ENCODE data around the gene FOXN4. TPM values are rescaled to one million over a fixed set of nuclear protein-coding genes. Genes with fewer than 3 reads are reported as not detected.

Gene FOXN4
- total RNA-seq, 1 experiment from 2014 or later: 0.52 TPM

- TF ChIP-seq FOSL1 (IDR thresholded peaks at IDR 0.05; ENCODE audit: low read depth) (no peak), RAD21 (IDR thresholded peaks at IDR 0.05; ENCODE audit: low read depth) (no peak), EZH2phosphoT487 (IDR thresholded peaks at IDR 0.05; ENCODE audit: borderline replicate concordance) (no peak), ZNF274 (IDR thresholded peaks at IDR 0.05; ENCODE audit: low read depth, low read length) (no peak), ZFX (IDR thresholded peaks at IDR 0.05) (peak; percentile 28; the same call in 1 of the 2 replicates), EGR1 (IDR thresholded peaks at IDR 0.05; ENCODE audit: low read depth) (no peak), EZH2 (IDR thresholded peaks at IDR 0.05) (no peak)
Observed at GRCh38 chr12:109309381-109310246, 530 bp upstream of the FOXN4 start (continued).

DNA sequence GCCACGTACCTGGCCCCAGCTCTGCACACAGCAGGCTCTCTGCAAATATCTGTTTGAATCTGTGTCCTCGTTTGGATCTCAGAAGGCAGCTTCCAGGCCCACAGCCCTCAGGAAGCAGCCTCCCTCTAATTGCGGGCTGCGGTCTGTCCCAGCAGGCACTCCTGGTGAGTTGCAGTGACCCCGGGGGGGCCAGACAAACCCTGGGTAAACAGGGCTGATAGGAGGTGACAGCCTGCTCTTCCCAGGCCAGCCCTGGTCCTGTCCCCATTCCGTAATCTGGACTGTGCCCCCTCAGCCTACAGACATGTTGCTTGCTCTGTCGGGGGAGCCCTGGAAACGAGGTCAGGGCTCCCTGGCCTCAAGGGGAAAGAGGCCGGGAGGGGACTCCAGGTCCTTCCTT, 2.0 kb downstream of the FOXN4 start:
- H3K9me2 ChIP-seq (ENCODE audit: insufficient read depth): no peaks in the 10 kb centered on the region
- no TSS peak for BruUV-seq (replicated peaks)
- H3K9ac ChIP-seq (ENCODE audit: low read length): no peak overlapping the region
- ATAC-seq: no peak
- H3K4me3 ChIP-seq (replicated peaks in 1 of 2; ENCODE audit: low read depth in 1 of 2, low read length in 2 of 2): no peak overlapping the region
- no peak overlapping the region for H2AFZ ChIP-seq (ENCODE audit: low read depth, low read length, poor library complexity, severe bottlenecking)
- H3K27me3 ChIP-seq (ENCODE audit: insufficient read depth, low read length): peaks cover 15% of the 10 kb centered on the region; the same call in 1 of the 2 replicates
- ChIA-PET CTCF (no interaction called here), POLR2A (no interaction called here), RAD21 (ENCODE audit: low non-redundant PET in 1 of 2, low total read pairs in 2 of 2, uncharacterized antibody in 2 of 2, unreplicated experiment in 2 of 2) (no interaction called here)
- no peak for DNase-seq (ENCODE audit: low read depth, low spot score)
- H4K20me1 ChIP-seq (ENCODE audit: insufficient read depth): no peaks in the 10 kb centered on the region
- intact Hi-C loops (cut with micrococcal nuclease): no loop called here
- H3K27ac ChIP-seq (ENCODE audit: low read depth, low read length): no peak overlapping the region
- no peaks in the 10 kb centered on the region for H3K36me3 ChIP-seq (ENCODE audit: control insufficient read depth in 1 of 2, insufficient read depth in 2 of 2, low read length in 2 of 2)
- H3K79me2 ChIP-seq (ENCODE audit: insufficient read depth, low read length): no peaks in the 10 kb centered on the region
- H3K4me1 ChIP-seq (ENCODE audit: control insufficient read depth in 1 of 2, insufficient read depth in 2 of 2, low read length in 2 of 2): peaks cover 2 to 17% of the 10 kb centered on the region in 2 experiments; a peak in 3 of 4 replicates
- H3K4me2 ChIP-seq (ENCODE audit: low read length): no peak overlapping the region
- no peaks in the 10 kb centered on the region for H3K9me3 ChIP-seq (ENCODE audit: control insufficient read depth in 1 of 2, insufficient read depth in 1 of 2, low read depth in 1 of 2, low read length in 2 of 2)
- TF ChIP-seq POLR2AphosphoS5 (IDR thresholded peaks at IDR 0.05; ENCODE audit: low read depth, low read length) (no peak), ZBTB33 (IDR thresholded peaks at IDR 0.05; ENCODE audit: extremely low read depth, insufficient replicate concordance, low read length) (no peak), EZH2phosphoT487 (IDR thresholded peaks at IDR 0.05; ENCODE audit: borderline replicate concordance) (no peak), CEBPB (IDR thresholded peaks at IDR 0.05; ENCODE audit: low read depth) (no peak), CTCF (IDR thresholded peaks at IDR 0.05 in 2 of 3, conservative IDR thresholded peaks at IDR 0.05 in 1 of 3; ENCODE audit: borderline replicate concordance in 1 of 3, insufficient read depth in 1 of 3, low read depth in 2 of 3, low read length in 2 of 3) (no peak), SIN3A (IDR thresholded peaks at IDR 0.05; ENCODE audit: low read depth) (no peak), ELF1 (IDR thresholded peaks at IDR 0.05; ENCODE audit: borderline replicate concordance, low read depth) (no peak), YY1 (IDR thresholded peaks at IDR 0.05; ENCODE audit: extremely low read depth, insufficient replicate concordance, low read depth, low read length) (no peak), EGR1 (IDR thresholded peaks at IDR 0.05; ENCODE audit: low read depth) (no peak), RAD21 (IDR thresholded peaks at IDR 0.05; ENCODE audit: low read depth) (no peak), MAX (IDR thresholded peaks at IDR 0.05) (no peak), EZH2 (IDR thresholded peaks at IDR 0.05) (no peak), ZFX (IDR thresholded peaks at IDR 0.05) (no peak)
- TF ChIP-seq, protein P1, sequence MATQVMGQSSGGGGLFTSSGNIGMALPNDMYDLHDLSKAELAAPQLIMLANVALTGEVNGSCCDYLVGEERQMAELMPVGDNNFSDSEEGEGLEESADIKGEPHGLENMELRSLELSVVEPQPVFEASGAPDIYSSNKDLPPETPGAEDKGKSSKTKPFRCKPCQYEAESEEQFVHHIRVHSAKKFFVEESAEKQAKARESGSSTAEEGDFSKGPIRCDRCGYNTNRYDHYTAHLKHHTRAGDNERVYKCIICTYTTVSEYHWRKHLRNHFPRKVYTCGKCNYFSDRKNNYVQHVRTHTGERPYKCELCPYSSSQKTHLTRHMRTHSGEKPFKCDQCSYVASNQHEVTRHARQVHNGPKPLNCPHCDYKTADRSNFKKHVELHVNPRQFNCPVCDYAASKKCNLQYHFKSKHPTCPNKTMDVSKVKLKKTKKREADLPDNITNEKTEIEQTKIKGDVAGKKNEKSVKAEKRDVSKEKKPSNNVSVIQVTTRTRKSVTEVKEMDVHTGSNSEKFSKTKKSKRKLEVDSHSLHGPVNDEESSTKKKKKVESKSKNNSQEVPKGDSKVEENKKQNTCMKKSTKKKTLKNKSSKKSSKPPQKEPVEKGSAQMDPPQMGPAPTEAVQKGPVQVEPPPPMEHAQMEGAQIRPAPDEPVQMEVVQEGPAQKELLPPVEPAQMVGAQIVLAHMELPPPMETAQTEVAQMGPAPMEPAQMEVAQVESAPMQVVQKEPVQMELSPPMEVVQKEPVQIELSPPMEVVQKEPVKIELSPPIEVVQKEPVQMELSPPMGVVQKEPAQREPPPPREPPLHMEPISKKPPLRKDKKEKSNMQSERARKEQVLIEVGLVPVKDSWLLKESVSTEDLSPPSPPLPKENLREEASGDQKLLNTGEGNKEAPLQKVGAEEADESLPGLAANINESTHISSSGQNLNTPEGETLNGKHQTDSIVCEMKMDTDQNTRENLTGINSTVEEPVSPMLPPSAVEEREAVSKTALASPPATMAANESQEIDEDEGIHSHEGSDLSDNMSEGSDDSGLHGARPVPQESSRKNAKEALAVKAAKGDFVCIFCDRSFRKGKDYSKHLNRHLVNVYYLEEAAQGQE (IDR thresholded peaks at IDR 0.05; ENCODE audit: low read depth): no peak

Data from HCT116 (cell line).